ENCODE results near the gene PDE4DIP.
"Not testable (repeated sequence)": the region's sequence is repeated elsewhere in the genome, so short reads cannot be mapped to it uniquely, and the experiment has no call there.

DNA sequence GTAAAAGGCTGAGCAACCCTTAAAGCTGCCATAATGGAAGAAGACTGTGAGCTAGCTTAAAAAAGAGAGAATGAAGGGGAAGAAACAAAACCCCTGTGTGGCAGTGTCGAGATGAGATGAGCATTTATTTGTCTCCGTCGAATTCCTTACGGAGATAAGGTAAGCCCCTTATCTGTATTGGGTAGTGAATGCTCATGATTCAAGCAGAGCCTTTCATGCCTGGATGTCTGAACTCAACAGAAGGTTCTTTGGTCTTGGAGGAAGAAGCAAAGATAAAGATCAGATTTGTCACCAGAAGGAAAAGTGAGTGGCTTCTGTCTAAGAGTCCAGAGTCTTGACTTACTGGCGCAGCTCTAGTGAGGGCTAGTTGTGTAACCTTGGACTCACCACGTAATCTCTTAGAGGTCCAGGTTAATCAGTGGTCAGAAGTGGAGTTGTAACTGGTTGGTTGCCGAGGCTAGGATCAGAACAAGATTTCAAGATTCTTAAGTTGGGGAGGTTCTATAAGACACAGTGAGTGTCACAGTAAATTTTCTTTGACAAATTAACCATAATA, 146.1 kb downstream of the PDE4DIP start:
- not testable (repeated sequence) for TF ChIP-seq POLR2A, CTCF (IDR thresholded peaks at IDR 0.05)
